ENCODE results near the gene MRPL2.

The MRPL2 gene

GRCh38 chr6:43097098-43097489, 37.9 kb upstream of the MRPL2 start:
- Histone ChIP-seq H2AFZ (ENCODE audit: low read length) (no peak overlapping the region), H3K9me3 (ENCODE audit: low read length) (no peaks in the 10 kb centered on the region), H3K9ac (ENCODE audit: low read length) (no peak overlapping the region), H3K4me1 (ENCODE audit: insufficient read depth, low read length, severe bottlenecking) (peaks cover 7% of the 10 kb centered on the region), H4K20me1 (ENCODE audit: insufficient read depth, low read length) (no peaks in the 10 kb centered on the region), H3K27ac (ENCODE audit: low read depth, low read length, poor library complexity, severe bottlenecking) (no peak overlapping the region), H3K4me2 (ENCODE audit: low read length) (no peak overlapping the region), H3F3A (ENCODE audit: insufficient read depth, low read length) (no peaks in the 10 kb centered on the region), H3K4me3 (ENCODE audit: low read depth, low read length, poor library complexity, severe bottlenecking) (no peak overlapping the region), H3K9me2 (ENCODE audit: low read depth, low read length) (no peaks in the 10 kb centered on the region), H3K36me3 (ENCODE audit: insufficient read depth, low read length) (no peaks in the 10 kb centered on the region), H3K27me3 (ENCODE audit: insufficient read depth, low read length) (no peaks in the 10 kb centered on the region), H3K79me2 (ENCODE audit: insufficient read depth, low read length) (no peaks in the 10 kb centered on the region)
- TF ChIP-seq EZH2 (IDR thresholded peaks at IDR 0.05; ENCODE audit: borderline replicate concordance, low read length) (no peak), CTCF (IDR thresholded peaks at IDR 0.05; ENCODE audit: low read length) (no peak)

DNA sequence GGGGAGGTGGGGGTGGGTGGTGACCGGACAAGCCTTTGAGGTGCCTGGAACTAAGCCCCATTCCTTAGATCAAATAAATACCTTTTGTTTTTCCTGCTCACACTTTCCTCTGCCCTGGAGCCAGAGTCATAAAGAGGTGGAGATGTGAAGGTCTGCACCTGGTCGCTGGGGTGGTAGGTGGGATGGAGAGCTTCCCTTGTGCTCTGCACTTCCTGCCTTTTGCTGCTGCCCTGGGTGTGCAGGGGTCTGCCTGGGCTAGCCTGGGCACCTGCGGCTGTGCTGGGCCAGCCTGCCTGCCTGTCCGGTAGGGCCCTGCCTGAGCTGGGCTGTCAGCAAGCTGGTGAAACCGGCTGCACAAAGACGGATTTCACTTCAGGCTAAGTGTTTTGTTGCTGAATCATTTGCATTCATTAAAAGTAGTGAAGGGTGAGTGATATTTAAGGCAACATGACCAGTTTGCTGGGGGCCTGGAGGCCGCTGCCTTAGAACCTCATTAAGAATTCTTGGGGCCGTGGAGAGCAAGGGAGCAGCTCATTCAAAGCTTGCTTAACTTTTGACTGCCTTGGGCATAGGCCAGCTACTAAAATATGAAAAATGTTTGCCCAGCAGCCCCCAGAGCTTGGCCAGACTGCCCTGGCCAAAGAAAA, 37.3 kb upstream of the MRPL2 start:
- H3F3A ChIP-seq (ENCODE audit: insufficient read depth, low read length): no peaks in the 10 kb centered on the region
- no peak overlapping the region for H3K27ac ChIP-seq (ENCODE audit: low read depth, low read length, poor library complexity, severe bottlenecking)

DNA sequence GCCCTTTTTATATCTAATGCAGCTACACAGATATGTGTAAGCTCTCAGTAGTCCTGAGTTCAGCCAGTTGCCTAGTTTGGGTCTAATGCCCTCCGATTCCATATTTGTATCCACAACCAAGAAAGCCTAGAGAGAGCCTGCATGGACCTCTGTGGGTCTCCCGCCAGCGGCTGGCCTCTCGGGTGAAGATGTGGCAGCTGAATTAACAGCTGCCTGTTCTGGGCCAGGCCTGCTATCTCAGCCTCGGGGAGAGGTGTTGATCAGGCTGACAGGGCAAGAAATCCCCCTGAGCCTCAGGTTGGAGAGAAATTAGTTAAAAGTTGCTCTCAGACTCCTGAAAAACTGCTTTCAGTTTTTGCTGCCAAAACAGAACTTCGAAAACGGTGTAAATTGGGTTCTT, 36.7 kb upstream of the MRPL2 start:
- Histone ChIP-seq H3K9me2 (ENCODE audit: low read depth, low read length) (no peaks in the 10 kb centered on the region), H4K20me1 (ENCODE audit: insufficient read depth, low read length) (no peaks in the 10 kb centered on the region), H3F3A (ENCODE audit: insufficient read depth, low read length) (no peaks in the 10 kb centered on the region), H3K9me3 (ENCODE audit: low read length) (no peaks in the 10 kb centered on the region), H3K4me3 (ENCODE audit: low read depth, low read length, poor library complexity, severe bottlenecking) (no peak overlapping the region), H3K27me3 (ENCODE audit: insufficient read depth, low read length) (no peaks in the 10 kb centered on the region), H3K36me3 (ENCODE audit: insufficient read depth, low read length) (no peaks in the 10 kb centered on the region), H3K9ac (ENCODE audit: low read length) (no peak overlapping the region), H3K27ac (ENCODE audit: low read depth, low read length, poor library complexity, severe bottlenecking) (no peak overlapping the region), H3K4me2 (ENCODE audit: low read length) (no peak overlapping the region), H3K4me1 (ENCODE audit: insufficient read depth, low read length, severe bottlenecking) (peaks cover 7% of the 10 kb centered on the region), H3K79me2 (ENCODE audit: insufficient read depth, low read length) (no peaks in the 10 kb centered on the region), H2AFZ (ENCODE audit: low read length) (no peak overlapping the region)
- TF ChIP-seq CTCF (IDR thresholded peaks at IDR 0.05; ENCODE audit: low read length): no peak

More for the DNA sequence above, 37.3 kb upstream of the MRPL2 start:
- Histone ChIP-seq H2AFZ (ENCODE audit: low read length) (no peak overlapping the region), H3K4me1 (ENCODE audit: insufficient read depth, low read length, severe bottlenecking) (peaks cover 7% of the 10 kb centered on the region), H3K4me3 (ENCODE audit: low read depth, low read length, poor library complexity, severe bottlenecking) (no peak overlapping the region), H3K27me3 (ENCODE audit: insufficient read depth, low read length) (no peaks in the 10 kb centered on the region), H3K4me2 (ENCODE audit: low read length) (no peak overlapping the region), H4K20me1 (ENCODE audit: insufficient read depth, low read length) (no peaks in the 10 kb centered on the region), H3K9me2 (ENCODE audit: low read depth, low read length) (no peaks in the 10 kb centered on the region), H3K36me3 (ENCODE audit: insufficient read depth, low read length) (no peaks in the 10 kb centered on the region), H3K9ac (ENCODE audit: low read length) (no peak overlapping the region), H3K79me2 (ENCODE audit: insufficient read depth, low read length) (no peaks in the 10 kb centered on the region), H3K9me3 (ENCODE audit: low read length) (no peaks in the 10 kb centered on the region)
- TF ChIP-seq EZH2 (IDR thresholded peaks at IDR 0.05; ENCODE audit: borderline replicate concordance, low read length) (no peak), CTCF (IDR thresholded peaks at IDR 0.05; ENCODE audit: low read length) (no peak)
